ENCODE data around the gene ELF2.

ELF2 gene

GRCh38 chr4:139154952-139155557, 22.0 kb downstream of the ELF2 start:
- H3K4me3 ChIP-seq (ENCODE audit: low read depth, low read length): no peak overlapping the region

DNA sequence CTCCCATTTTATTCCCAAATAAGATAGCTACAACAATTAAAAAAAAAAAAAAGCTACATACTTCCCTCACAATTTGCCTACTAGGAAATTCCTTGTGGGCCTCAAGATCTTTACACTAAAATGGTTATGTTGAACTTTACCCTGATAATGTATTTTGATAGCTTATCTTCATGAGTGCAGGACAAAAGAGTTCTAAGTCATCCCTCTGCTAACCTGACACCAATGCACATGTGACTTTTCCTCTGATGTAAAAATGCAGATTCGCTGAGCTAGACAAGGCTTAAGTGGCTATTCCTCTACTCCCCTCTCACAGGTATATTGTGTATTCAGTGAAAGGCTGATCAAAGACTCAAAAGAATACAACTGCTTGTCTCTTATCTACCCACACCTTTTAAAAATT, 22.5 kb downstream of the ELF2 start:
- no peaks in the 10 kb centered on the region for H3K4me1 ChIP-seq
- H3K4me3 ChIP-seq (ENCODE audit: low read depth, low read length): peak overlapping the region; percentile 9
- TF ChIP-seq, protein P1, sequence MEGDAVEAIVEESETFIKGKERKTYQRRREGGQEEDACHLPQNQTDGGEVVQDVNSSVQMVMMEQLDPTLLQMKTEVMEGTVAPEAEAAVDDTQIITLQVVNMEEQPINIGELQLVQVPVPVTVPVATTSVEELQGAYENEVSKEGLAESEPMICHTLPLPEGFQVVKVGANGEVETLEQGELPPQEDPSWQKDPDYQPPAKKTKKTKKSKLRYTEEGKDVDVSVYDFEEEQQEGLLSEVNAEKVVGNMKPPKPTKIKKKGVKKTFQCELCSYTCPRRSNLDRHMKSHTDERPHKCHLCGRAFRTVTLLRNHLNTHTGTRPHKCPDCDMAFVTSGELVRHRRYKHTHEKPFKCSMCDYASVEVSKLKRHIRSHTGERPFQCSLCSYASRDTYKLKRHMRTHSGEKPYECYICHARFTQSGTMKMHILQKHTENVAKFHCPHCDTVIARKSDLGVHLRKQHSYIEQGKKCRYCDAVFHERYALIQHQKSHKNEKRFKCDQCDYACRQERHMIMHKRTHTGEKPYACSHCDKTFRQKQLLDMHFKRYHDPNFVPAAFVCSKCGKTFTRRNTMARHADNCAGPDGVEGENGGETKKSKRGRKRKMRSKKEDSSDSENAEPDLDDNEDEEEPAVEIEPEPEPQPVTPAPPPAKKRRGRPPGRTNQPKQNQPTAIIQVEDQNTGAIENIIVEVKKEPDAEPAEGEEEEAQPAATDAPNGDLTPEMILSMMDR (IDR thresholded peaks at IDR 0.05): no peak
- no peaks in the 10 kb centered on the region for H3K9me3 ChIP-seq (ENCODE audit: control insufficient read depth, low read length)
- no peak overlapping the region for H2AFZ ChIP-seq
- peaks cover 13% of the 10 kb centered on the region for H3K79me2 ChIP-seq
- no peaks in the 10 kb centered on the region for H3K27me3 ChIP-seq (ENCODE audit: control insufficient read depth, insufficient read depth, low read length)
- no peak overlapping the region for H3K9ac ChIP-seq
- no peak overlapping the region for H3K27ac ChIP-seq
- no peaks in the 10 kb centered on the region for H3K36me3 ChIP-seq (ENCODE audit: control insufficient read depth, insufficient read depth, low read length)
- peak overlapping the region; percentile 44 for H3K4me2 ChIP-seq (ENCODE audit: low read length)

More at GRCh38 chr4:139154952-139155557, 22.0 kb downstream of the ELF2 start:
- H3K27me3 ChIP-seq (ENCODE audit: control insufficient read depth, insufficient read depth, low read length): no peaks in the 10 kb centered on the region
- no peaks in the 10 kb centered on the region for H3K36me3 ChIP-seq (ENCODE audit: control insufficient read depth, insufficient read depth, low read length)
- H3K79me2 ChIP-seq: peaks cover 12% of the 10 kb centered on the region
- TF ChIP-seq, protein P1 (IDR thresholded peaks at IDR 0.05): no peak
- H3K9me3 ChIP-seq (ENCODE audit: control insufficient read depth, low read length): no peaks in the 10 kb centered on the region
- no peak overlapping the region for H2AFZ ChIP-seq
- H3K27ac ChIP-seq: no peak overlapping the region
- no peak overlapping the region for H3K9ac ChIP-seq
- no peaks in the 10 kb centered on the region for H3K4me1 ChIP-seq
- H3K4me2 ChIP-seq (ENCODE audit: low read length): peak overlapping the region; percentile 44

DNA sequence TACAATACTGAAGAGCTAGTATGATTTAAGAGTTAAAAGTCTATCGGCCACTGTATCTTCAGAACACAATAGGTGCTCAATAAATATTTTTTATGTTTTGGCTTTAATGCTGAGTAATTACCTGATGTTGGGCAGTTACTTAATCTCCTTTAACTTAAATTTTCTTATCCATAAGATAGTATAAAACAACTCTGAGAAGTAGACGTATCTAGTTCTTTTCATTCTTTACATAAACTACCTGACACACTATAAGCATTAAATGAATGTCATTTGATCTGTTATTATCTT, 22.9 kb downstream of the ELF2 start:
- H3K9ac ChIP-seq: no peak overlapping the region
- TF ChIP-seq, protein P1 (IDR thresholded peaks at IDR 0.05): no peak
- no peak overlapping the region for H2AFZ ChIP-seq
- no peaks in the 10 kb centered on the region for H3K36me3 ChIP-seq (ENCODE audit: control insufficient read depth, insufficient read depth, low read length)
- no peak overlapping the region for H3K27ac ChIP-seq
- H3K4me2 ChIP-seq (ENCODE audit: low read length): peak overlapping the region; percentile 44
- no peaks in the 10 kb centered on the region for H3K4me1 ChIP-seq
- peaks cover 11% of the 10 kb centered on the region for H3K79me2 ChIP-seq
- H3K9me3 ChIP-seq (ENCODE audit: control insufficient read depth, low read length): no peaks in the 10 kb centered on the region
- peak overlapping the region; percentile 9 for H3K4me3 ChIP-seq (ENCODE audit: low read depth, low read length)
- H3K27me3 ChIP-seq (ENCODE audit: control insufficient read depth, insufficient read depth, low read length): no peaks in the 10 kb centered on the region

- TF ChIP-seq, protein P1 (IDR thresholded peaks at IDR 0.05): no peak
- Histone ChIP-seq H3K9me3 (ENCODE audit: control insufficient read depth, low read length) (no peaks in the 10 kb centered on the region), H3K4me3 (ENCODE audit: low read depth, low read length) (no peak overlapping the region), H3K36me3 (ENCODE audit: control insufficient read depth, insufficient read depth, low read length) (no peaks in the 10 kb centered on the region), H2AFZ (no peak overlapping the region), H3K9ac (no peak overlapping the region), H3K4me2 (ENCODE audit: low read length) (no peak overlapping the region), H3K27me3 (ENCODE audit: control insufficient read depth, insufficient read depth, low read length) (no peaks in the 10 kb centered on the region), H3K79me2 (peaks cover 12% of the 10 kb centered on the region), H3K4me1 (no peaks in the 10 kb centered on the region), H3K27ac (no peak overlapping the region)
Measured at GRCh38 chr4:139153411-139154133, 23.4 kb downstream of the ELF2 start.

DNA sequence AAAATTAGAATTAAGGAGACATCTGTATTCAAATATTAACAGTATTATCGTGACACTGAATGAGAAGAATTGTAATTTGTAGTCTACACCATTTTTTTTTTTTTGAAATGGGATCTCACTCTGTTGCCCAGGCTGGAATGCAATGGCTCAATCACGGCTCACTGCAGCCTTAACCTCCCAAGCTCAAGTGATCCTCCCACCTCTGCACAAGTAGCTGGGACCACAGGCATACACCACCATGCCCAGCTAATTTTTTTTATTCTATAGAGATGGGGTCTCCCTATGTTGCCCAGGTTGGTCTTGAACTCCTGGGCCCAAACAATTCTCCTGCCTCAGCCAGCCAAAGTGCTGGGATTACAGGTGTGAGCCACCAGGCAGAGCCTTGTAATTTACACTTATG, 24.8 kb downstream of the ELF2 start:
- H3K4me1 ChIP-seq: no peaks in the 10 kb centered on the region
- H3K79me2 ChIP-seq: peaks cover 10% of the 10 kb centered on the region
- H3K36me3 ChIP-seq (ENCODE audit: control insufficient read depth, insufficient read depth, low read length): no peaks in the 10 kb centered on the region
- no peak overlapping the region for H3K27ac ChIP-seq
- TF ChIP-seq, protein P1 (IDR thresholded peaks at IDR 0.05): no peak
- no peak overlapping the region for H2AFZ ChIP-seq
- no peak overlapping the region for H3K4me3 ChIP-seq (ENCODE audit: low read depth, low read length)
- no peaks in the 10 kb centered on the region for H3K9me3 ChIP-seq (ENCODE audit: control insufficient read depth, low read length)
- H3K4me2 ChIP-seq (ENCODE audit: low read length): no peak overlapping the region
- no peaks in the 10 kb centered on the region for H3K27me3 ChIP-seq (ENCODE audit: control insufficient read depth, insufficient read depth, low read length)
- H3K9ac ChIP-seq: no peak overlapping the region

Measured in parathyroid adenoma (tissue), 2 donors.